Heart left ventricle (tissue), 16 donors: ENCODE results near the gene USP40. TPM values are rescaled to one million over a fixed set of nuclear protein-coding genes. Genes with fewer than 3 reads are reported as not detected.

Source experiments
- ATAC-seq, 4 donors: fragments of 200-7000 bp; cut with Tn5 transposase; one replicate each; pipeline ENCODE4 v1.9.1; 2020 to 2022; ENCODE audit warnings: moderate library complexity in 4 of 4, mild to moderate bottlenecking in 3 of 4, moderate number of reproducible peaks in 1 of 4
- DNase-seq, 5 donors: peaks; one replicate each; pipeline ENCODE4 v3.0.0-alpha.2; 2020
- H3K27ac ChIP-seq, 12 donors: fragments of 200-600 bp; sonication (generic) in 4 of 12; one replicate each; pipeline versions ENCODE4 v1.5.0 to v1.8.0; 2016 to 2022; ENCODE audit warnings: mild to moderate bottlenecking in 2 of 12
- H3K27me3 ChIP-seq, 9 donors: fragments of 200-600 bp; sonication (generic) in 2 of 9; one replicate each; pipeline versions ENCODE4 v1.5.1 to v1.8.0; 2016 to 2022; ENCODE audit warnings: mild to moderate bottlenecking in 3 of 9
- H3K36me3 ChIP-seq, 9 donors: fragments of 200-600 bp; sonication (generic) in 2 of 9; one replicate each; pipeline versions ENCODE4 v1.5.0 to v1.8.0; 2018 to 2022; ENCODE audit warnings: mild to moderate bottlenecking in 2 of 9
- H3K4me1 ChIP-seq, 12 donors: fragments of 200-600 bp; sonication (generic) in 4 of 12; one replicate each; pipeline versions ENCODE4 v1.5.0 to v1.8.0; 2016 to 2022; ENCODE audit warnings: mild to moderate bottlenecking in 3 of 12
- H3K4me3 ChIP-seq, 12 donors: fragments of 200-600 bp; sonication (generic) in 4 of 12; one replicate each; pipeline versions ENCODE4 v1.5.0 to v1.8.0; 2017 to 2022; ENCODE audit warnings: mild to moderate bottlenecking in 9 of 12, moderate library complexity in 4 of 12
- H3K9me3 ChIP-seq, 12 donors: fragments of 200-600 bp; sonication (generic) in 4 of 12; one replicate each; pipeline versions ENCODE4 v1.5.0 to v1.8.0; 2016 to 2022; ENCODE audit warnings: mild to moderate bottlenecking in 1 of 12
- CTCF ChIP-seq, 12 donors: fragments of 200-600 bp; sonication (generic) in 4 of 12; IDR thresholded peaks; one replicate each; pipeline versions ENCODE4 v1.5.0 to v1.8.0; 2018 to 2022; ENCODE audit warnings: antibody characterized with exemption in 12 of 12, mild to moderate bottlenecking in 5 of 12
- POLR2A ChIP-seq, 2 donors: fragments of 450-650 bp; IDR thresholded peaks; one replicate each; pipeline ENCODE4 v1.6.1; 2017; ENCODE audit warnings: antibody characterized with exemption in 2 of 2, mild to moderate bottlenecking in 2 of 2, moderate library complexity in 2 of 2
- WGBS, 4 donors: extraction: QIAGEN DNeasy Blood & Tissue Kit in 2 of 4; methylation state at CpG; one replicate each; pipeline versions ENCODE4 v1.1.5 to v1.1.7; 2013 to 2018; 5-methylcytosine and 5-hydroxymethylcytosine counted together
- intact Hi-C, 10 donors: fragments of 100-400 bp; cut with DNase I; formaldehyde crosslinking; loops; one replicate each; pipeline versions ENCODE4 v1.11.1 to v1.14.2; 2022
- polyA plus RNA-seq, 2 donors: library from polyadenylated mRNA; stranded (reverse); fragments of 200-250 nt; gene quantifications; one replicate each; pipeline ENCODE4 v1.2.3, GENCODE V29; 2013
- total RNA-seq, 9 donors: library from RNA; depleted of rRNA in 2 of 9; stranded (reverse); fragments of >200 nt in 2 of 9; fragmentation: NEBNext Ultra II Directional in 3 of 9; extraction: Animal tissue kit (Norgen Biotek cat#: 25700) in 3 of 9; gene quantifications; one replicate each; pipeline versions ENCODE4 v1.1.0 to v1.2.4, GENCODE V29; 2016 to 2023
- donor health status: ischemic (EF 13 %, LVEDD 7.1; RV severe dilation, severe dysfunction).
- donor health status: healthy with polysubstance abuse.
- donor health status: DM: no; HTN: yes; CAD: no.
- donor health status: DM: no; HTN: no; CAD: no.
- donor health status: ischemic (EF 25% LVEDD 6.9; RV normal size, moderate dysfunction).
- donor health status: ischemic (EF 25% LVEDD 5.7; RV mildly dilated, moderate dysfunction).
- donor health status: healthy.
- donor health status: DM: yes; HTN: yes; CAD: no.
- donor health status: ischemic (EF 35%, LVEDD 5.7; RV mildly dilated, moderate dysfunction).
- donor health status: nonischemic (EF 11% LVEDD 7.7; RV severe dilation, severe dysfunction).
- donor health status: DM: yes; HTN: yes; CAD: no.
- donor health status: PGD.
- donor health status: ischemic (EF 29% LVEDD 5.4; RV normal size, mild dysfunction).
- donor health status: nonischemic (EF 23%, LVEDD 6.1; RV moderate dilation, normal function).

The USP40 gene
- total and polyA plus RNA-seq, 11 donors = 11.1 to 21.8 (median 18.2) TPM

- no peaks in the 10 kb centered on the region for H3K27me3 ChIP-seq
- TF ChIP-seq POLR2A (IDR thresholded peaks at IDR 0.05) (no peak), CTCF (IDR thresholded peaks at IDR 0.05) (no peak)
- H3K4me3 ChIP-seq = no peak overlapping the region
- peaks cover 0 to 89% (median 65%) of the 10 kb centered on the region in 9 donors for H3K36me3 ChIP-seq
- H3K27ac ChIP-seq = no peak overlapping the region
- DNase-seq (no peak), ATAC-seq (no peak)
- no peaks in the 10 kb centered on the region for H3K4me1 ChIP-seq
- intact Hi-C loops = no loop called here
- no peaks in the 10 kb centered on the region for H3K9me3 ChIP-seq
Measured at GRCh38 chr2:233525791-233526190, 40.8 kb downstream of the USP40 start.

GRCh38 chr2:233519787-233520611 lies 46.6 kb downstream of the USP40 start:
- intact Hi-C loops = no loop called here
- WGBS, 4 donors = 82 to 90% (median 88%) methylated on average over 3 of the region's 3 CpGs
- TF ChIP-seq POLR2A (IDR thresholded peaks at IDR 0.05) (no peak), CTCF (IDR thresholded peaks at IDR 0.05) (no peak)
- no peak for DNase-seq
- ATAC-seq = no peak
- H3K27me3 ChIP-seq = no peaks in the 10 kb centered on the region
- H3K9me3 ChIP-seq = no peaks in the 10 kb centered on the region
- H3K27ac ChIP-seq = no peak overlapping the region
- H3K4me3 ChIP-seq = no peak overlapping the region
- H3K36me3 ChIP-seq = peaks cover 0 to 94% (median 63%) of the 10 kb centered on the region in 9 donors
- H3K4me1 ChIP-seq = no peaks in the 10 kb centered on the region

GRCh38 chr2:233513953-233514655 lies 52.5 kb downstream of the USP40 start:
- 87 to 91% (median 89%) methylated on average over 7 of the region's 7 CpGs for WGBS, 4 donors
- Histone ChIP-seq H3K27ac (no peak overlapping the region), H3K27me3 (no peaks in the 10 kb centered on the region), H3K4me1 (no peaks in the 10 kb centered on the region), H3K4me3 (no peak overlapping the region), H3K36me3 (peaks cover 0 to 88% (median 29%) of the 10 kb centered on the region in 9 donors), H3K9me3 (no peaks in the 10 kb centered on the region)
- DNase-seq (no peak), ATAC-seq (peak in 1 of 4 donors; percentile 11)
- intact Hi-C loops = no loop called here
- TF ChIP-seq CTCF (IDR thresholded peaks at IDR 0.05) (no peak), POLR2A (IDR thresholded peaks at IDR 0.05) (no peak)

GRCh38 chr2:233503947-233504637 lies 62.5 kb downstream of the USP40 start:
- DNase-seq = no peak
- Histone ChIP-seq H3K27me3 (no peaks in the 10 kb centered on the region), H3K27ac (no peak overlapping the region), H3K36me3 (peaks cover 0 to 84% (median 38%) of the 10 kb centered on the region in 9 donors), H3K4me1 (peaks cover 0 to 16% (median 0%) of the 10 kb centered on the region in 12 donors), H3K9me3 (peaks cover 0 to 29% (median 14%) of the 10 kb centered on the region in 12 donors), H3K4me3 (no peak overlapping the region)
- TF ChIP-seq POLR2A (IDR thresholded peaks at IDR 0.05) = no peak
- no peak for TF ChIP-seq CTCF (IDR thresholded peaks at IDR 0.05)
- intact Hi-C loops = no loop called here
- WGBS, 4 donors = 94 to 98% (median 95%) methylated on average over 1 of the region's 1 CpG
- no peak for ATAC-seq
